ENCODE data around the gene MCM9. TPM values are rescaled to one million over a fixed set of nuclear protein-coding genes. Genes with fewer than 3 reads are reported as not detected.
"Not testable (repeated sequence)": the region's sequence is repeated elsewhere in the genome, so short reads cannot be mapped to it uniquely, and the experiment has no call there.

MCM9 gene
- total RNA-seq, 1 experiment from 2014 or later = 17.8 TPM

GRCh38 chr6:118873239-118873638 is 61.7 kb downstream of the MCM9 start:
- H3K36me3 ChIP-seq (ENCODE audit: insufficient read depth, low read length) = no peaks in the 10 kb centered on the region
- no peaks in the 10 kb centered on the region for H3K9me2 ChIP-seq (replicated peaks; ENCODE audit: insufficient read depth, low read length)
- H3K79me2 ChIP-seq (ENCODE audit: low read length) = peaks cover 86% of the 10 kb centered on the region
- H3K9me3 ChIP-seq (ENCODE audit: low read length) = no peaks in the 10 kb centered on the region
- H3K9ac ChIP-seq (ENCODE audit: low read length) = no peak overlapping the region
- no peak overlapping the region for H3K4me3 ChIP-seq (ENCODE audit: low read length)
- DNase-seq = no peak
- no peak overlapping the region for H2AFZ ChIP-seq (ENCODE audit: low read length)
- peak overlapping the region; percentile 21; the same call in 1 of the 2 replicates for H3K27ac ChIP-seq (ENCODE audit: low read length)
- no peaks in the 10 kb centered on the region for H4K20me1 ChIP-seq (ENCODE audit: insufficient read depth, low read depth, low read length)
- H3K27me3 ChIP-seq (ENCODE audit: low read length) = no peaks in the 10 kb centered on the region
- no peak overlapping the region for H3K4me2 ChIP-seq (ENCODE audit: low read depth, low read length, poor library complexity, severe bottlenecking)
- peaks cover 10% of the 10 kb centered on the region for H3K4me1 ChIP-seq (ENCODE audit: low read length)

- Histone ChIP-seq H2AFZ (ENCODE audit: low read length) (no peak overlapping the region), H3K36me3 (ENCODE audit: insufficient read depth, low read length) (no peaks in the 10 kb centered on the region), H3K9me2 (replicated peaks; ENCODE audit: insufficient read depth, low read length) (no peaks in the 10 kb centered on the region), H3K4me2 (ENCODE audit: low read depth, low read length, poor library complexity, severe bottlenecking) (no peak overlapping the region), H3K9me3 (ENCODE audit: low read length) (no peaks in the 10 kb centered on the region), H3K27me3 (ENCODE audit: low read length) (no peaks in the 10 kb centered on the region), H4K20me1 (ENCODE audit: insufficient read depth, low read depth, low read length) (no peaks in the 10 kb centered on the region), H3K4me3 (ENCODE audit: low read length) (no peak overlapping the region), H3K4me1 (ENCODE audit: low read length) (peaks cover 9% of the 10 kb centered on the region), H3K27ac (ENCODE audit: low read length) (no peak overlapping the region), H3K79me2 (ENCODE audit: low read length) (peaks cover 81% of the 10 kb centered on the region), H3K9ac (ENCODE audit: low read length) (no peak overlapping the region)
- DNase-seq = no peak
Observed at GRCh38 chr6:118872726-118873125, 62.2 kb downstream of the MCM9 start.

GRCh38 chr6:118872318-118872717 is 62.6 kb downstream of the MCM9 start:
- H3K9me2 ChIP-seq (replicated peaks; ENCODE audit: insufficient read depth, low read length) = no peaks in the 10 kb centered on the region
- no peak overlapping the region for H3K4me3 ChIP-seq (ENCODE audit: low read length)
- H3K79me2 ChIP-seq (ENCODE audit: low read length) = peaks cover 77% of the 10 kb centered on the region
- H3K9me3 ChIP-seq (ENCODE audit: low read length) = no peaks in the 10 kb centered on the region
- no peaks in the 10 kb centered on the region for H3K36me3 ChIP-seq (ENCODE audit: insufficient read depth, low read length)
- no peak overlapping the region for H3K27ac ChIP-seq (ENCODE audit: low read length)
- H3K4me1 ChIP-seq (ENCODE audit: low read length) = peaks cover 9% of the 10 kb centered on the region
- no peak overlapping the region for H3K4me2 ChIP-seq (ENCODE audit: low read depth, low read length, poor library complexity, severe bottlenecking)
- H3K9ac ChIP-seq (ENCODE audit: low read length) = no peak overlapping the region
- H3K27me3 ChIP-seq (ENCODE audit: low read length) = no peaks in the 10 kb centered on the region
- no peak for DNase-seq
- no peak overlapping the region for H2AFZ ChIP-seq (ENCODE audit: low read length)
- H4K20me1 ChIP-seq (ENCODE audit: insufficient read depth, low read depth, low read length) = no peaks in the 10 kb centered on the region

GRCh38 chr6:118871331-118871730 is 63.6 kb downstream of the MCM9 start:
- Histone ChIP-seq H3K9me3 (ENCODE audit: low read length) (no peaks in the 10 kb centered on the region), H3K36me3 (ENCODE audit: insufficient read depth, low read length) (peaks cover 2% of the 10 kb centered on the region; the same call in 1 of the 2 replicates), H3K27me3 (ENCODE audit: low read length) (no peaks in the 10 kb centered on the region), H3K9ac (ENCODE audit: low read length) (no peak overlapping the region), H3K79me2 (ENCODE audit: low read length) (peaks cover 77% of the 10 kb centered on the region), H3K9me2 (replicated peaks; ENCODE audit: insufficient read depth, low read length) (no peaks in the 10 kb centered on the region), H3K27ac (ENCODE audit: low read length) (no peak overlapping the region), H3K4me1 (ENCODE audit: low read length) (peaks cover 5% of the 10 kb centered on the region; the same call in 1 of the 2 replicates), H3K4me2 (ENCODE audit: low read depth, low read length, poor library complexity, severe bottlenecking) (no peak overlapping the region), H4K20me1 (ENCODE audit: insufficient read depth, low read depth, low read length) (no peaks in the 10 kb centered on the region), H3K4me3 (ENCODE audit: low read length) (no peak overlapping the region), H2AFZ (ENCODE audit: low read length) (no peak overlapping the region)
- DNase-seq = no peak

- no peak for DNase-seq
- no peak overlapping the region for H3K27ac ChIP-seq (ENCODE audit: low read length)
- peaks cover 2% of the 10 kb centered on the region; the same call in 1 of the 2 replicates for H3K36me3 ChIP-seq (ENCODE audit: insufficient read depth, low read length)
- no peaks in the 10 kb centered on the region for H3K9me3 ChIP-seq (ENCODE audit: low read length)
- H3K4me2 ChIP-seq (ENCODE audit: low read depth, low read length, poor library complexity, severe bottlenecking) = no peak overlapping the region
- H3K9ac ChIP-seq (ENCODE audit: low read length) = no peak overlapping the region
- H3K79me2 ChIP-seq (ENCODE audit: low read length) = peaks cover 79% of the 10 kb centered on the region
- H3K9me2 ChIP-seq (replicated peaks; ENCODE audit: insufficient read depth, low read length) = no peaks in the 10 kb centered on the region
- no peaks in the 10 kb centered on the region for H3K27me3 ChIP-seq (ENCODE audit: low read length)
- no peak overlapping the region for H3K4me3 ChIP-seq (ENCODE audit: low read length)
- H2AFZ ChIP-seq (ENCODE audit: low read length) = no peak overlapping the region
- no peaks in the 10 kb centered on the region for H4K20me1 ChIP-seq (ENCODE audit: insufficient read depth, low read depth, low read length)
- peaks cover 12% of the 10 kb centered on the region for H3K4me1 ChIP-seq (ENCODE audit: low read length)
Observed at GRCh38 chr6:118869894-118870589, 64.9 kb downstream of the MCM9 start.

GRCh38 chr6:118869350-118869749 is 65.6 kb downstream of the MCM9 start:
- Histone ChIP-seq H3K79me2 (ENCODE audit: low read length) (peaks cover 80% of the 10 kb centered on the region), H3K9ac (ENCODE audit: low read length) (no peak overlapping the region), H3K4me3 (ENCODE audit: low read length) (no peak overlapping the region), H4K20me1 (ENCODE audit: insufficient read depth, low read depth, low read length) (no peaks in the 10 kb centered on the region), H3K27ac (ENCODE audit: low read length) (no peak overlapping the region), H3K4me1 (ENCODE audit: low read length) (peaks cover 19% of the 10 kb centered on the region), H3K36me3 (ENCODE audit: insufficient read depth, low read length) (peaks cover 2% of the 10 kb centered on the region; the same call in 1 of the 2 replicates), H3K9me3 (ENCODE audit: low read length) (no peaks in the 10 kb centered on the region), H3K4me2 (ENCODE audit: low read depth, low read length, poor library complexity, severe bottlenecking) (no peak overlapping the region), H2AFZ (ENCODE audit: low read length) (no peak overlapping the region), H3K27me3 (ENCODE audit: low read length) (no peaks in the 10 kb centered on the region), H3K9me2 (replicated peaks; ENCODE audit: insufficient read depth, low read length) (no peaks in the 10 kb centered on the region)
- no peak for DNase-seq

GRCh38 chr6:118868901-118869300 is 66.1 kb downstream of the MCM9 start:
- not testable (repeated sequence) for H2AFZ ChIP-seq (ENCODE audit: low read length); H3K4me2 ChIP-seq (ENCODE audit: low read depth, low read length, poor library complexity, severe bottlenecking); H3K27me3 ChIP-seq (ENCODE audit: low read length); H3K9me2 ChIP-seq (replicated peaks; ENCODE audit: insufficient read depth, low read length); H3K27ac ChIP-seq (ENCODE audit: low read length); DNase-seq; H4K20me1 ChIP-seq (ENCODE audit: insufficient read depth, low read depth, low read length); H3K36me3 ChIP-seq (ENCODE audit: insufficient read depth, low read length); H3K9me3 ChIP-seq (ENCODE audit: low read length); H3K4me3 ChIP-seq (ENCODE audit: low read length); H3K9ac ChIP-seq (ENCODE audit: low read length)
- H3K4me1 ChIP-seq (ENCODE audit: low read length) = peaks cover 24% of the 10 kb centered on the region
- H3K79me2 ChIP-seq (ENCODE audit: low read length) = peaks cover 81% of the 10 kb centered on the region

GRCh38 chr6:118867181-118867580 is 67.8 kb downstream of the MCM9 start:
- Histone ChIP-seq H3K9me3 (ENCODE audit: low read length) (no peaks in the 10 kb centered on the region), H3K36me3 (ENCODE audit: insufficient read depth, low read length) (peaks cover 2% of the 10 kb centered on the region; the same call in 1 of the 2 replicates), H3K4me2 (ENCODE audit: low read depth, low read length, poor library complexity, severe bottlenecking) (no peak overlapping the region), H3K4me1 (ENCODE audit: low read length) (peaks cover 28% of the 10 kb centered on the region), H3K9ac (ENCODE audit: low read length) (no peak overlapping the region), H2AFZ (ENCODE audit: low read length) (no peak overlapping the region), H4K20me1 (ENCODE audit: insufficient read depth, low read depth, low read length) (no peaks in the 10 kb centered on the region), H3K9me2 (replicated peaks; ENCODE audit: insufficient read depth, low read length) (no peaks in the 10 kb centered on the region), H3K27ac (ENCODE audit: low read length) (no peak overlapping the region), H3K27me3 (ENCODE audit: low read length) (no peaks in the 10 kb centered on the region), H3K79me2 (ENCODE audit: low read length) (peaks cover 82% of the 10 kb centered on the region), H3K4me3 (ENCODE audit: low read length) (no peak overlapping the region)
- no peak for DNase-seq
